ENCODE results near the gene TRIM52. TPM values are rescaled to one million over a fixed set of nuclear protein-coding genes. Genes with fewer than 3 reads are reported as not detected.
A peak's percentile ranks its signal among the peaks of the same experiment; 100 is the strongest.

TRIM52 gene
- total RNA-seq, 1 experiment from 2014 or later: 7.8 TPM

DNA sequence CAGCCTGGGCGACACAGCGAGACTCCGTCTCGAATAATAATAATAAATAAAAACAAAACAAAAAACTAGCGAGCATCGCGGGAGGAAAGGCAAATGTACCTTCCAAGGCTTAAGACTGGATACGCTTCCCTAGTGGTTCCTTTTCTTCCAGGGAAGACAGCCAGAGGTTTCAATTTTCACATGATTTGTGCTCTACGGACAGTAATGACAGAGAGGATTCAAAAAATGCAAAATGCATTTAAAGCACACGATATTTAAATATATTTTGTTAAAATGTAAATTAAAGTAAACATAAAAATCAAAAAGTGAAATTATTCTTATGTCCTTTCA, 42.2 kb downstream of the TRIM52 start:
- Mint-ChIP-seq H3K27me3 (ENCODE audit: low read depth) (peaks cover 30% of the 10 kb centered on the region), H3K4me3 (peak overlapping the region; percentile 94), H3K4me1 (peaks cover 19% of the 10 kb centered on the region), H3K27ac (peak overlapping the region; percentile 79; the same call in 1 of the 2 replicates), H3K36me3 (no peaks in the 10 kb centered on the region), H3K9me3 (no peaks in the 10 kb centered on the region)
- TF ChIP-seq TEAD1 (CRISPR knock-in tag; IDR thresholded peaks at IDR 0.05) (no peak), ELF4 (CRISPR knock-in tag; IDR thresholded peaks at IDR 0.05; ENCODE audit: low read depth) (no peak), ZNF396 (CRISPR knock-in tag; IDR thresholded peaks at IDR 0.05; ENCODE audit: borderline replicate concordance) (no peak), GABPB1 (CRISPR knock-in tag; IDR thresholded peaks at IDR 0.05) (no peak), NFE2L1 (CRISPR knock-in tag; IDR thresholded peaks at IDR 0.05) (no peak), ZNF121 (CRISPR knock-in tag; IDR thresholded peaks at IDR 0.05) (no peak), SOX15 (CRISPR knock-in tag; IDR thresholded peaks at IDR 0.05) (no peak)
- TF ChIP-seq, protein P1, sequence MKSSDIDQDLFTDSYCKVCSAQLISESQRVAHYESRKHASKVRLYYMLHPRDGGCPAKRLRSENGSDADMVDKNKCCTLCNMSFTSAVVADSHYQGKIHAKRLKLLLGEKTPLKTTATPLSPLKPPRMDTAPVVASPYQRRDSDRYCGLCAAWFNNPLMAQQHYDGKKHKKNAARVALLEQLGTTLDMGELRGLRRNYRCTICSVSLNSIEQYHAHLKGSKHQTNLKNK (CRISPR knock-in tag; IDR thresholded peaks at IDR 0.05): no peak
- TF ChIP-seq, protein P2, sequence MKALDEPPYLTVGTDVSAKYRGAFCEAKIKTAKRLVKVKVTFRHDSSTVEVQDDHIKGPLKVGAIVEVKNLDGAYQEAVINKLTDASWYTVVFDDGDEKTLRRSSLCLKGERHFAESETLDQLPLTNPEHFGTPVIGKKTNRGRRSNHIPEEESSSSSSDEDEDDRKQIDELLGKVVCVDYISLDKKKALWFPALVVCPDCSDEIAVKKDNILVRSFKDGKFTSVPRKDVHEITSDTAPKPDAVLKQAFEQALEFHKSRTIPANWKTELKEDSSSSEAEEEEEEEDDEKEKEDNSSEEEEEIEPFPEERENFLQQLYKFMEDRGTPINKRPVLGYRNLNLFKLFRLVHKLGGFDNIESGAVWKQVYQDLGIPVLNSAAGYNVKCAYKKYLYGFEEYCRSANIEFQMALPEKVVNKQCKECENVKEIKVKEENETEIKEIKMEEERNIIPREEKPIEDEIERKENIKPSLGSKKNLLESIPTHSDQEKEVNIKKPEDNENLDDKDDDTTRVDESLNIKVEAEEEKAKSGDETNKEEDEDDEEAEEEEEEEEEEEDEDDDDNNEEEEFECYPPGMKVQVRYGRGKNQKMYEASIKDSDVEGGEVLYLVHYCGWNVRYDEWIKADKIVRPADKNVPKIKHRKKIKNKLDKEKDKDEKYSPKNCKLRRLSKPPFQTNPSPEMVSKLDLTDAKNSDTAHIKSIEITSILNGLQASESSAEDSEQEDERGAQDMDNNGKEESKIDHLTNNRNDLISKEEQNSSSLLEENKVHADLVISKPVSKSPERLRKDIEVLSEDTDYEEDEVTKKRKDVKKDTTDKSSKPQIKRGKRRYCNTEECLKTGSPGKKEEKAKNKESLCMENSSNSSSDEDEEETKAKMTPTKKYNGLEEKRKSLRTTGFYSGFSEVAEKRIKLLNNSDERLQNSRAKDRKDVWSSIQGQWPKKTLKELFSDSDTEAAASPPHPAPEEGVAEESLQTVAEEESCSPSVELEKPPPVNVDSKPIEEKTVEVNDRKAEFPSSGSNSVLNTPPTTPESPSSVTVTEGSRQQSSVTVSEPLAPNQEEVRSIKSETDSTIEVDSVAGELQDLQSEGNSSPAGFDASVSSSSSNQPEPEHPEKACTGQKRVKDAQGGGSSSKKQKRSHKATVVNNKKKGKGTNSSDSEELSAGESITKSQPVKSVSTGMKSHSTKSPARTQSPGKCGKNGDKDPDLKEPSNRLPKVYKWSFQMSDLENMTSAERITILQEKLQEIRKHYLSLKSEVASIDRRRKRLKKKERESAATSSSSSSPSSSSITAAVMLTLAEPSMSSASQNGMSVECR (CRISPR knock-in tag; IDR thresholded peaks at IDR 0.05; ENCODE audit: borderline replicate concordance): no peak
- TF ChIP-seq, protein P3, sequence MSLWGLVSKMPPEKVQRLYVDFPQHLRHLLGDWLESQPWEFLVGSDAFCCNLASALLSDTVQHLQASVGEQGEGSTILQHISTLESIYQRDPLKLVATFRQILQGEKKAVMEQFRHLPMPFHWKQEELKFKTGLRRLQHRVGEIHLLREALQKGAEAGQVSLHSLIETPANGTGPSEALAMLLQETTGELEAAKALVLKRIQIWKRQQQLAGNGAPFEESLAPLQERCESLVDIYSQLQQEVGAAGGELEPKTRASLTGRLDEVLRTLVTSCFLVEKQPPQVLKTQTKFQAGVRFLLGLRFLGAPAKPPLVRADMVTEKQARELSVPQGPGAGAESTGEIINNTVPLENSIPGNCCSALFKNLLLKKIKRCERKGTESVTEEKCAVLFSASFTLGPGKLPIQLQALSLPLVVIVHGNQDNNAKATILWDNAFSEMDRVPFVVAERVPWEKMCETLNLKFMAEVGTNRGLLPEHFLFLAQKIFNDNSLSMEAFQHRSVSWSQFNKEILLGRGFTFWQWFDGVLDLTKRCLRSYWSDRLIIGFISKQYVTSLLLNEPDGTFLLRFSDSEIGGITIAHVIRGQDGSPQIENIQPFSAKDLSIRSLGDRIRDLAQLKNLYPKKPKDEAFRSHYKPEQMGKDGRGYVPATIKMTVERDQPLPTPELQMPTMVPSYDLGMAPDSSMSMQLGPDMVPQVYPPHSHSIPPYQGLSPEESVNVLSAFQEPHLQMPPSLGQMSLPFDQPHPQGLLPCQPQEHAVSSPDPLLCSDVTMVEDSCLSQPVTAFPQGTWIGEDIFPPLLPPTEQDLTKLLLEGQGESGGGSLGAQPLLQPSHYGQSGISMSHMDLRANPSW (CRISPR knock-in tag; conservative IDR thresholded peaks at IDR 0.05; ENCODE audit: low read depth): no peak
- ATAC-seq (no peak), DNase-seq (ENCODE audit: low spot score) (no peak)
- POLR2A ChIA-PET: no interaction called here
- CTCF ChIA-PET: no interaction called here

DNA sequence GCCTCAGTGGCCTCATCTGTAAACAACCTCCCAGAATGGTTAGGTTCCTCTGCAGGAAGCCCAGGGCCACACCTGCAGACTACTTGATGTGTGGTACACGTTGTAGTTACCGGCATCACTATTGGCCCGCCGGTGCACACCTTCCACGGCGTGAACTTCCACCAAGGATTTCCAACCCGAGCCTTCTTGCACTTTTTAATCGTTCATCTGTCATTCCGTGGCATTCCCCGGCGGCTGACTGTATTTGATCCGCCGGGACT, 43.2 kb downstream of the TRIM52 start:
- no peaks in the 10 kb centered on the region for H3K9me3 Mint-ChIP-seq
- H3K4me1 Mint-ChIP-seq: peaks cover 24% of the 10 kb centered on the region
- H3K27ac Mint-ChIP-seq: peak overlapping the region; percentile 58
- ATAC-seq: no peak
- no peaks in the 10 kb centered on the region for H3K36me3 Mint-ChIP-seq
- peaks cover 33% of the 10 kb centered on the region for H3K27me3 Mint-ChIP-seq (ENCODE audit: low read depth)
- TF ChIP-seq FOXK1 (CRISPR knock-in tag; IDR thresholded peaks at IDR 0.05) (peak; percentile 65), ZNF423 (CRISPR knock-in tag; IDR thresholded peaks at IDR 0.05) (no peak), SP1 (CRISPR knock-in tag; conservative IDR thresholded peaks at IDR 0.05) (no peak; the same call in 1 of the 2 replicates), JAZF1 (CRISPR knock-in tag; IDR thresholded peaks at IDR 0.05) (no peak)
- TF ChIP-seq, protein P4, sequence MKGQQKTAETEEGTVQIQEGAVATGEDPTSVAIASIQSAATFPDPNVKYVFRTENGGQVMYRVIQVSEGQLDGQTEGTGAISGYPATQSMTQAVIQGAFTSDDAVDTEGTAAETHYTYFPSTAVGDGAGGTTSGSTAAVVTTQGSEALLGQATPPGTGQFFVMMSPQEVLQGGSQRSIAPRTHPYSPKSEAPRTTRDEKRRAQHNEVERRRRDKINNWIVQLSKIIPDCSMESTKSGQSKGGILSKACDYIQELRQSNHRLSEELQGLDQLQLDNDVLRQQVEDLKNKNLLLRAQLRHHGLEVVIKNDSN (CRISPR knock-in tag; IDR thresholded peaks at IDR 0.05): no peak
- TF ChIP-seq, protein P5, sequence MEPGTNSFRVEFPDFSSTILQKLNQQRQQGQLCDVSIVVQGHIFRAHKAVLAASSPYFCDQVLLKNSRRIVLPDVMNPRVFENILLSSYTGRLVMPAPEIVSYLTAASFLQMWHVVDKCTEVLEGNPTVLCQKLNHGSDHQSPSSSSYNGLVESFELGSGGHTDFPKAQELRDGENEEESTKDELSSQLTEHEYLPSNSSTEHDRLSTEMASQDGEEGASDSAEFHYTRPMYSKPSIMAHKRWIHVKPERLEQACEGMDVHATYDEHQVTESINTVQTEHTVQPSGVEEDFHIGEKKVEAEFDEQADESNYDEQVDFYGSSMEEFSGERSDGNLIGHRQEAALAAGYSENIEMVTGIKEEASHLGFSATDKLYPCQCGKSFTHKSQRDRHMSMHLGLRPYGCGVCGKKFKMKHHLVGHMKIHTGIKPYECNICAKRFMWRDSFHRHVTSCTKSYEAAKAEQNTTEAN (CRISPR knock-in tag; IDR thresholded peaks at IDR 0.05): 0 out of 2 replicates have a peak, but pooled peaks have one; percentile 15
- ChIA-PET POLR2A (no interaction called here), CTCF (interaction anchor here (1.0 kb wide), 1 partner anchor 26 kb away, joined by 3 read pairs; no protein-coding TSS in a partner anchor)
- H3K4me3 Mint-ChIP-seq: peak overlapping the region; percentile 94
- no peak for DNase-seq (ENCODE audit: low spot score)
